ENCODE data around the gene ZDHHC18. TPM values are rescaled to one million over a fixed set of nuclear protein-coding genes. Genes with fewer than 3 reads are reported as not detected.
A peak's percentile ranks its signal among the peaks of the same experiment; 100 is the strongest.

Gene ZDHHC18
- total and polyA plus RNA-seq, 2 of the 8 experiments (the other 6 are each of a cell fraction or from before 2014, with no cell fraction given): 29.7 to 49.8 TPM

GRCh38 chr1:26856604-26857469, 30.3 kb downstream of the ZDHHC18 start:
- Histone ChIP-seq H2BK5ac (ENCODE audit: low read depth, low read length) (no peak overlapping the region), H3K4ac (replicated peaks; ENCODE audit: insufficient read length, low read depth, low read length) (no peak overlapping the region), H3K23ac (ENCODE audit: insufficient read length) (no peak overlapping the region), H2AK5ac (ENCODE audit: low read depth, low read length) (no peak overlapping the region), H2AFZ (ENCODE audit: low read length) (no peak overlapping the region), H3K4me2 (ENCODE audit: insufficient read depth in 1 of 2, low read depth in 2 of 2, low read length in 2 of 2) (no peak overlapping the region), H3K27me3 (replicated peaks in 1 of 4; ENCODE audit: control insufficient read depth in 3 of 4, extremely low read depth in 1 of 4, insufficient read depth in 3 of 4, low read length in 3 of 4) (no peaks in the 10 kb centered on the region; a peak in 1 of 7 replicates), H3K18ac (ENCODE audit: extremely low read depth, low read length) (no peak overlapping the region), H3K36me3 (ENCODE audit: control insufficient read depth in 2 of 4, insufficient read depth in 4 of 4, low read length in 3 of 4) (peaks cover 0 to 7% (median 2%) of the 10 kb centered on the region in 4 experiments; a peak in 5 of 8 replicates), H2BK20ac (ENCODE audit: low read length) (no peak overlapping the region), H2BK15ac (ENCODE audit: low read length) (no peak overlapping the region), H3K4me3 (ENCODE audit: extremely low read depth in 1 of 4, insufficient read depth in 2 of 4, low read depth in 3 of 4, low read length in 4 of 4) (no peak overlapping the region), H3K14ac (ENCODE audit: insufficient read length) (no peak overlapping the region), H3K9me3 (ENCODE audit: insufficient read depth in 2 of 2, low read depth in 1 of 2, low read length in 1 of 2) (no peaks in the 10 kb centered on the region), H4K5ac (ENCODE audit: insufficient read length, low read depth, low read length) (no peak overlapping the region), H3K27ac (ENCODE audit: low read depth, low read length) (no peak overlapping the region), H2BK12ac (ENCODE audit: low read depth, low read length) (no peak overlapping the region), H3K56ac (replicated peaks; ENCODE audit: insufficient read length, low read depth, low read length) (no peak overlapping the region), H3K4me1 (replicated peaks in 1 of 4; ENCODE audit: control insufficient read depth in 3 of 4, insufficient read depth in 4 of 4, low read length in 3 of 4) (peaks cover 0 to 10% (median 6%) of the 10 kb centered on the region in 4 experiments; a peak in 6 of 7 replicates), H4K8ac (ENCODE audit: extremely low read depth, insufficient read depth, low read length) (peak overlapping the region; percentile 3), H2BK120ac (replicated peaks; ENCODE audit: low read depth, low read length) (no peak overlapping the region), H3K79me1 (ENCODE audit: low read depth, low read length) (no peaks in the 10 kb centered on the region), H4K91ac (replicated peaks; ENCODE audit: insufficient read length, low read length) (no peak overlapping the region), H3K23me2 (ENCODE audit: low read depth, low read length) (no peaks in the 10 kb centered on the region), H3K9ac (replicated peaks in 1 of 4; ENCODE audit: extremely low read depth in 1 of 4, low read depth in 3 of 4, low read length in 3 of 4) (no peak overlapping the region; a peak in 1 of 7 replicates), H3K79me2 (ENCODE audit: control insufficient read depth in 1 of 2, insufficient read depth in 2 of 2, low read length in 2 of 2) (no peaks in the 10 kb centered on the region), H4K20me1 (replicated peaks in 1 of 2; ENCODE audit: control insufficient read depth in 1 of 2, insufficient read depth in 2 of 2, low read length in 2 of 2) (peaks cover 0 to 5% of the 10 kb centered on the region in 2 experiments)
- TF ChIP-seq BRCA1 (IDR thresholded peaks at IDR 0.05; ENCODE audit: low read depth, low read length) (no peak), CTCF (IDR thresholded peaks at IDR 0.05; ENCODE audit: control extremely low read depth in 1 of 3, insufficient read depth in 1 of 3, low read depth in 1 of 3, low read length in 3 of 3) (peak in 1 of 3 experiments; percentile 0; a peak in 1 of 4 replicates)
- DNase-seq (ENCODE audit: low read depth in 1 of 2, low spot score in 2 of 2) (no peak), FAIRE-seq (no peak)
- POLR2A ChIA-PET (ENCODE audit: partially characterized antibody): interaction anchor here (0.7 to 2.8 kb wide), 9 partner anchors 9 to 385 kb away, joined by 3 to 8 read pairs (median 5); partner anchors contain the start of genes GPN2 and HMGN2
- CTCF ChIA-PET (ENCODE audit: partially characterized antibody): interaction anchor here (0.5 to 22.8 kb wide), 11 partner anchors 23 to 1118 kb away, joined by 3 to 547 read pairs (median 7); partner anchors contain the start of gene GPN2
- 90% methylated on average over 21 of the region's 21 CpGs; no CpG with 5 or more reads in 1 of the 2 experiments for WGBS, 2 experiments (ENCODE audit: extremely low coverage in 1 of 2, insufficient coverage in 1 of 2, insufficient read length in 1 of 2, insufficient replicate concordance in 2 of 2, low coverage in 1 of 2, low lambda C conversion rate in 2 of 2, missing lambda C conversion rate in 1 of 2)

Data from H1 (cell line).